ENCODE data around the gene KCNJ4.

KCNJ4 gene

DNA sequence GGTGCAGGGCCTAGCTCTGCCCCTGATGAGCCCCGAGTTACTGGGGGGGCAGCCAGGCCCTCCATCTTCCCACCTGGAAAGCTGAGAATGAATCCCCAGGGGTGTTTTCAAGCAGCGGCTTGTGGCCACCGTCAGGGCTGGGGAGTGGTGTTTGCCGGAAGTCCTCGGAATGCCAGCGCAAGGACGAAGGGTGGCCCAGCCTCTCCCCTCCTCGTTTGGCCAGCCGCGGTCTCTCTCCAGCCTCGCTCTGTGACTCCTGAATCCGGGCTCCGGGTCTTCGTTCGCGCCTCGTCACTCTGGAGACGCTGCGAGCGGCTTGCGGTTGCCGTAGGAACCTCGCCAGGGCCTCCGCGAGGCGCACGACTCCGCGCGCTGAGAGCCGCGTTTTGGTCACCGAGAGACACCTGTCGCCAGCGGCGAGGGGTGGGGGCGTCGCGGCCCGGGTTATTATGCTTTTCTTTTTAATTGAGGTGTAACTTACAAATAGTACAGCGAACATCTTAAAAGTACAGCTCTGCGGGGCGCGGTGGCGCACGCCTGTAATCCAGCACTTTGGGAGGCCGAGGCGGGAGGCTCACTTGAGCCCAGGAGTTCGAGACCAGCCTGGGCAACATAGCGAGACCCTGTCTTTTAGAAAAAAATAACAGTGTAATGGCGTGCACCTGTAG is 6.5 kb upstream of the KCNJ4 start (continued):
- TF ChIP-seq, protein P1, sequence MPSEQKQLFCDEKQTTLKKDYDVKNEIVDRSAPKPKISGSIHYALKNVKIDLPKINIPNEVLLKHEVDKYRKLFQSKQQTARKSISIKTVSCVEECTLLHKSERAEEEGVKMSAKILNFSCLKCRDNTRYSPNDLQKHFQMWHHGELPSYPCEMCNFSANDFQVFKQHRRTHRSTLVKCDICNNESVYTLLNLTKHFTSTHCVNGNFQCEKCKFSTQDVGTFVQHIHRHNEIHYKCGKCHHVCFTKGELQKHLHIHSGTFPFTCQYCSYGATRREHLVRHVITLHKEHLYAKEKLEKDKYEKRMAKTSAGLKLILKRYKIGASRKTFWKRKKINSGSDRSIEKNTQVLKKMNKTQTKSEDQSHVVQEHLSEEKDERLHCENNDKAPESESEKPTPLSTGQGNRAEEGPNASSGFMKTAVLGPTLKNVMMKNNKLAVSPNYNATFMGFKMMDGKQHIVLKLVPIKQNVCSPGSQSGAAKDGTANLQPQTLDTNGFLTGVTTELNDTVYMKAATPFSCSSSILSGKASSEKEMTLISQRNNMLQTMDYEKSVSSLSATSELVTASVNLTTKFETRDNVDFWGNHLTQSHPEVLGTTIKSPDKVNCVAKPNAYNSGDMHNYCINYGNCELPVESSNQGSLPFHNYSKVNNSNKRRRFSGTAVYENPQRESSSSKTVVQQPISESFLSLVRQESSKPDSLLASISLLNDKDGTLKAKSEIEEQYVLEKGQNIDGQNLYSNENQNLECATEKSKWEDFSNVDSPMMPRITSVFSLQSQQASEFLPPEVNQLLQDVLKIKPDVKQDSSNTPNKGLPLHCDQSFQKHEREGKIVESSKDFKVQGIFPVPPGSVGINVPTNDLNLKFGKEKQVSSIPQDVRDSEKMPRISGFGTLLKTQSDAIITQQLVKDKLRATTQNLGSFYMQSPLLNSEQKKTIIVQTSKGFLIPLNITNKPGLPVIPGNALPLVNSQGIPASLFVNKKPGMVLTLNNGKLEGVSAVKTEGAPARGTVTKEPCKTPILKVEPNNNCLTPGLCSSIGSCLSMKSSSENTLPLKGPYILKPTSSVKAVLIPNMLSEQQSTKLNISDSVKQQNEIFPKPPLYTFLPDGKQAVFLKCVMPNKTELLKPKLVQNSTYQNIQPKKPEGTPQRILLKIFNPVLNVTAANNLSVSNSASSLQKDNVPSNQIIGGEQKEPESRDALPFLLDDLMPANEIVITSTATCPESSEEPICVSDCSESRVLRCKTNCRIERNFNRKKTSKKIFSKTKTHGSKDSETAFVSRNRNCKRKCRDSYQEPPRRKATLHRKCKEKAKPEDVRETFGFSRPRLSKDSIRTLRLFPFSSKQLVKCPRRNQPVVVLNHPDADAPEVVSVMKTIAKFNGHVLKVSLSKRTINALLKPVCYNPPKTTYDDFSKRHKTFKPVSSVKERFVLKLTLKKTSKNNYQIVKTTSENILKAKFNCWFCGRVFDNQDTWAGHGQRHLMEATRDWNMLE (tag by site-specific recombination; conservative IDR thresholded peaks at IDR 0.05; ENCODE audit: low read depth), result no peak
- TF ChIP-seq ZNF324 (tag by site-specific recombination; IDR thresholded peaks at IDR 0.05) (peak; percentile 78; the same call in 1 of the 2 replicates), ZNF23 (tag by site-specific recombination; IDR thresholded peaks at IDR 0.05; ENCODE audit: borderline replicate concordance) (no peak), ZNF660 (tag by site-specific recombination; IDR thresholded peaks at IDR 0.05) (peak; percentile 91; the same call in 1 of the 2 replicates), ZNF596 (tag by site-specific recombination; IDR thresholded peaks at IDR 0.05) (peak; percentile 90), ZNF837 (tag by site-specific recombination; IDR thresholded peaks at IDR 0.05) (no peak), FEZF1 (tag by site-specific recombination; IDR thresholded peaks at IDR 0.05) (no peak), ZBTB48 (tag by site-specific recombination; IDR thresholded peaks at IDR 0.05) (peak; percentile 67), KLF8 (tag by site-specific recombination; IDR thresholded peaks at IDR 0.05) (peak; percentile 83), ZNF777 (tag by site-specific recombination; IDR thresholded peaks at IDR 0.05; ENCODE audit: borderline replicate concordance) (no peak; the same call in 1 of the 2 replicates), ZNF585B (tag by site-specific recombination; IDR thresholded peaks at IDR 0.05) (no peak), TRIM28 (IDR thresholded peaks at IDR 0.05; ENCODE audit: borderline replicate concordance, low read length) (peak; percentile 70; the same call in 1 of the 2 replicates), ZBTB1 (tag by site-specific recombination; IDR thresholded peaks at IDR 0.05) (no peak)
- TF ChIP-seq, protein P2, sequence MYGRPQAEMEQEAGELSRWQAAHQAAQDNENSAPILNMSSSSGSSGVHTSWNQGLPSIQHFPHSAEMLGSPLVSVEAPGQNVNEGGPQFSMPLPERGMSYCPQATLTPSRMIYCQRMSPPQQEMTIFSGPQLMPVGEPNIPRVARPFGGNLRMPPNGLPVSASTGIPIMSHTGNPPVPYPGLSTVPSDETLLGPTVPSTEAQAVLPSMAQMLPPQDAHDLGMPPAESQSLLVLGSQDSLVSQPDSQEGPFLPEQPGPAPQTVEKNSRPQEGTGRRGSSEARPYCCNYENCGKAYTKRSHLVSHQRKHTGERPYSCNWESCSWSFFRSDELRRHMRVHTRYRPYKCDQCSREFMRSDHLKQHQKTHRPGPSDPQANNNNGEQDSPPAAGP (tag by site-specific recombination; IDR thresholded peaks at IDR 0.05), result peak; percentile 83
- TF ChIP-seq, protein P3, sequence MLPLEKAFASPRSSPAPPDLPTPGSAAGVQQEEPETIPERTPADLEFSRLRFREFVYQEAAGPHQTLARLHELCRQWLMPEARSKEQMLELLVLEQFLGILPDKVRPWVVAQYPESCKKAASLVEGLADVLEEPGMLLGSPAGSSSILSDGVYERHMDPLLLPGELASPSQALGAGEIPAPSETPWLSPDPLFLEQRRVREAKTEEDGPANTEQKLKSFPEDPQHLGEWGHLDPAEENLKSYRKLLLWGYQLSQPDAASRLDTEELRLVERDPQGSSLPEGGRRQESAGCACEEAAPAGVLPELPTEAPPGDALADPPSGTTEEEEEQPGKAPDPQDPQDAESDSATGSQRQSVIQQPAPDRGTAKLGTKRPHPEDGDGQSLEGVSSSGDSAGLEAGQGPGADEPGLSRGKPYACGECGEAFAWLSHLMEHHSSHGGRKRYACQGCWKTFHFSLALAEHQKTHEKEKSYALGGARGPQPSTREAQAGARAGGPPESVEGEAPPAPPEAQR (tag by site-specific recombination; IDR thresholded peaks at IDR 0.05), result no peak
- TF ChIP-seq, protein P4, sequence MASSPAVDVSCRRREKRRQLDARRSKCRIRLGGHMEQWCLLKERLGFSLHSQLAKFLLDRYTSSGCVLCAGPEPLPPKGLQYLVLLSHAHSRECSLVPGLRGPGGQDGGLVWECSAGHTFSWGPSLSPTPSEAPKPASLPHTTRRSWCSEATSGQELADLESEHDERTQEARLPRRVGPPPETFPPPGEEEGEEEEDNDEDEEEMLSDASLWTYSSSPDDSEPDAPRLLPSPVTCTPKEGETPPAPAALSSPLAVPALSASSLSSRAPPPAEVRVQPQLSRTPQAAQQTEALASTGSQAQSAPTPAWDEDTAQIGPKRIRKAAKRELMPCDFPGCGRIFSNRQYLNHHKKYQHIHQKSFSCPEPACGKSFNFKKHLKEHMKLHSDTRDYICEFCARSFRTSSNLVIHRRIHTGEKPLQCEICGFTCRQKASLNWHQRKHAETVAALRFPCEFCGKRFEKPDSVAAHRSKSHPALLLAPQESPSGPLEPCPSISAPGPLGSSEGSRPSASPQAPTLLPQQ (tag by site-specific recombination; IDR thresholded peaks at IDR 0.05), result peak; percentile 96
- TF ChIP-seq, protein P5, sequence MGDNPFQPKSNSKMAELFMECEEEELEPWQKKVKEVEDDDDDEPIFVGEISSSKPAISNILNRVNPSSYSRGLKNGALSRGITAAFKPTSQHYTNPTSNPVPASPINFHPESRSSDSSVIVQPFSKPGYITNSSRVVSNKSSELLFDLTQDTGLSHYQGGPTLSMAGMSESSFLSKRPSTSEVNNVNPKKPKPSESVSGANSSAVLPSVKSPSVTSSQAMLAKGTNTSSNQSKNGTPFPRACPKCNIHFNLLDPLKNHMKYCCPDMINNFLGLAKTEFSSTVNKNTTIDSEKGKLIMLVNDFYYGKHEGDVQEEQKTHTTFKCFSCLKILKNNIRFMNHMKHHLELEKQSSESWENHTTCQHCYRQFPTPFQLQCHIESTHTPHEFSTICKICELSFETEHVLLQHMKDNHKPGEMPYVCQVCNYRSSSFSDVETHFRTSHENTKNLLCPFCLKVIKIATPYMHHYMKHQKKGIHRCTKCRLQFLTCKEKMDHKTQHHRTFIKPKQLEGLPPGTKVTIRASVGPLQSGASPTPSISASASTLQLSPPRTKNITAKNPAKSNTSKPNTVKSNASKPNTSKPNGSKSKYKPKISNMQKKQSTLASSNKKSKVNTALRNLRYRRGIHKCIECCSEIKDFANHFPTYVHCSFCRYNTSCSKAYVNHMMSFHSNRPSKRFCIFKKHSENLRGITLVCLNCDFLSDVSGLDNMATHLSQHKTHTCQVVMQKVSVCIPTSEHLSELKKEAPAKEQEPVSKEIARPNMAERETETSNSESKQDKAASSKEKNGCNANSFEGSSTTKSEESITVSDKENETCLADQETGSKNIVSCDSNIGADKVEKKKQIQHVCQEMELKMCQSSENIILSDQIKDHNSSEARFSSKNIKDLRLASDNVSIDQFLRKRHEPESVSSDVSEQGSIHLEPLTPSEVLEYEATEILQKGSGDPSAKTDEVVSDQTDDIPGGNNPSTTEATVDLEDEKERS (tag by site-specific recombination; IDR thresholded peaks at IDR 0.05), result 0 out of 2 replicates have a peak, but pooled peaks have one; percentile 41
- TF ChIP-seq, protein P6, sequence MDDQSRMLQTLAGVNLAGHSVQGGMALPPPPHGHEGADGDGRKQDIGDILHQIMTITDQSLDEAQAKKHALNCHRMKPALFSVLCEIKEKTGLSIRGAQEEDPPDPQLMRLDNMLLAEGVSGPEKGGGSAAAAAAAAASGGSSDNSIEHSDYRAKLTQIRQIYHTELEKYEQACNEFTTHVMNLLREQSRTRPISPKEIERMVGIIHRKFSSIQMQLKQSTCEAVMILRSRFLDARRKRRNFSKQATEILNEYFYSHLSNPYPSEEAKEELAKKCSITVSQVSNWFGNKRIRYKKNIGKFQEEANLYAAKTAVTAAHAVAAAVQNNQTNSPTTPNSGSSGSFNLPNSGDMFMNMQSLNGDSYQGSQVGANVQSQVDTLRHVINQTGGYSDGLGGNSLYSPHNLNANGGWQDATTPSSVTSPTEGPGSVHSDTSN (CRISPR knock-in tag; IDR thresholded peaks at IDR 0.05), result no peak
- TF ChIP-seq, protein P7, sequence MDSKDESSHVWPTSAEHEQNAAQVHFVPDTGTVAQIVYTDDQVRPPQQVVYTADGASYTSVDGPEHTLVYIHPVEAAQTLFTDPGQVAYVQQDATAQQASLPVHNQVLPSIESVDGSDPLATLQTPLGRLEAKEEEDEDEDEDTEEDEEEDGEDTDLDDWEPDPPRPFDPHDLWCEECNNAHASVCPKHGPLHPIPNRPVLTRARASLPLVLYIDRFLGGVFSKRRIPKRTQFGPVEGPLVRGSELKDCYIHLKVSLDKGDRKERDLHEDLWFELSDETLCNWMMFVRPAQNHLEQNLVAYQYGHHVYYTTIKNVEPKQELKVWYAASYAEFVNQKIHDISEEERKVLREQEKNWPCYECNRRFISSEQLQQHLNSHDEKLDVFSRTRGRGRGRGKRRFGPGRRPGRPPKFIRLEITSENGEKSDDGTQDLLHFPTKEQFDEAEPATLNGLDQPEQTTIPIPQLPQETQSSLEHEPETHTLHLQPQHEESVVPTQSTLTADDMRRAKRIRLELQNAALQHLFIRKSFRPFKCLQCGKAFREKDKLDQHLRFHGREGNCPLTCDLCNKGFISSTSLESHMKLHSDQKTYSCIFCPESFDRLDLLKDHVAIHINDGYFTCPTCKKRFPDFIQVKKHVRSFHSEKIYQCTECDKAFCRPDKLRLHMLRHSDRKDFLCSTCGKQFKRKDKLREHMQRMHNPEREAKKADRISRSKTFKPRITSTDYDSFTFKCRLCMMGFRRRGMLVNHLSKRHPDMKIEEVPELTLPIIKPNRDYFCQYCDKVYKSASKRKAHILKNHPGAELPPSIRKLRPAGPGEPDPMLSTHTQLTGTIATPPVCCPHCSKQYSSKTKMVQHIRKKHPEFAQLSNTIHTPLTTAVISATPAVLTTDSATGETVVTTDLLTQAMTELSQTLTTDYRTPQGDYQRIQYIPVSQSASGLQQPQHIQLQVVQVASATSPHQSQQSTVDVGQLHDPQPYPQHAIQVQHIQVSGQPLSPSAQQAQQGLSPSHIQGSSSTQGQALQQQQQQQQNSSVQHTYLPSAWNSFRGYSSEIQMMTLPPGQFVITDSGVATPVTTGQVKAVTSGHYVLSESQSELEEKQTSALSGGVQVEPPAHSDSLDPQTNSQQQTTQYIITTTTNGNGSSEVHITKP (tag by site-specific recombination; IDR thresholded peaks at IDR 0.05), result peak; percentile 97
